IPS-18a (cell line): ENCODE data around the gene CDIP1.

Source experiments
- H3K27ac ChIP-seq: one replicate; pipeline ENCODE4 v1.5.1; 2013; ENCODE audit warnings: low read length
- H3K27me3 ChIP-seq: one replicate; pipeline ENCODE4 v1.6.1; 2013; ENCODE audit warnings: mild to moderate bottlenecking, low read length; ENCODE audit not compliant: control insufficient read depth, insufficient read depth
- H3K36me3 ChIP-seq: one replicate; pipeline ENCODE4 v1.6.1; 2013; ENCODE audit warnings: low read depth, low read length; ENCODE audit not compliant: control insufficient read depth
- H3K4me1 ChIP-seq: one replicate; pipeline ENCODE4 v1.6.1; 2013; ENCODE audit warnings: low read depth, low read length; ENCODE audit not compliant: control insufficient read depth
- H3K4me3 ChIP-seq: one replicate; pipeline ENCODE4 v1.5.1; 2013; ENCODE audit warnings: low read length
- H3K9ac ChIP-seq: one replicate; pipeline ENCODE4 v1.6.1; 2013; ENCODE audit warnings: mild to moderate bottlenecking, low read length, moderate library complexity
- H3K9me3 ChIP-seq: one replicate; pipeline ENCODE4 v1.6.1; 2013; ENCODE audit warnings: low read depth, low read length; ENCODE audit not compliant: control insufficient read depth

Gene CDIP1

DNA sequence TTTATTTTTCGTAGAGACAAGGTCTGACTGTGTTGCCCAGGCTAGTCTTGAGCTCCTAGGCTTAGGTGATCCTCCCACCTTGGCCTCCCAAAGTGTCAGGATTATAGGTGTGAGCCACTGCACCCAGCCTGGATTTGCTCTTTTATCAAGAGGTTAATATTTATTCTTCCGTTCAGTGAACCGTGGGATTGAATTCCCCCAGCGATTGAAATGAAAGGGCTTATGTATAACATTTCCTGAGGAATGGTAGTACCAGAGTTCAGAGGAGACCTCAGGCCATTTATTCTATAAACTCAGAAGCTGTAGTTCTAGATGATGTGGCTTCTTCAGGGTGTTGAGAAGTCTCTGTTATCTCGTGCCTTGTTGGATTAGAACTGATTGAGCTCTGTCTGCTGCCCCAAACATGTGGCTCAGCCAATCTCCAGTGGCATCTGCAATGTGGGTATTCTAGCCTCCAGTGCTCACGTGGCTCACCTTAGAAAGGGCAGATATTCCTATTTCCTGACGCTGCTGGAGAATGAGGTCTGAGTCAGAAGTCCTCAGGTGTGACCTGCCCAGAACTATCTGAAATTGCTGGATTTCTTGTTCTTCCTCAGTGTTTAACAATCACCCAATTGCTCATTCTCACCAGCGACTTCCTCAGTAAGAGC is 39.9 kb downstream of the CDIP1 start:
- Histone ChIP-seq H3K27ac (no peak overlapping the region), H3K36me3 (no peaks in the 10 kb centered on the region), H3K4me1 (no peaks in the 10 kb centered on the region), H3K9me3 (no peaks in the 10 kb centered on the region), H3K4me3 (no peak overlapping the region), H3K9ac (no peak overlapping the region), H3K27me3 (no peaks in the 10 kb centered on the region)

DNA sequence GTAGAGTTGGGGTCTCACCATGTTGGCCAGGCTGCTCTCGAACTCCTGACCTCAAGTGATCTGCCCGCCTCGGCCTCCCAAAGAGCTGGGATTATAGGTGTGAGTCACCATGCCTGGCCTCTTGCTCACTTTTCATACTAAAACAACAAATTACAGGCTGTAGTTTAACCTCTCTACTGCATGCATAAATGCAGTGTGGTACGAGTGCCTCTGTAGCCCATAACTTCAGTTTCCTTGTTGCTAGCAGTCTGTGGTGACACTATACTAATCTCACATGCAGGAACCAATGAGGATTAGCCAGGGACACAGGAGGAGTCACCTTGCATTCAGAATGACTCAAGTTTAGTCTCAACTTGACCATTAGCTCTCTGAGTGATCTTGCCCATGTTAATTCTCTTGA is 42.3 kb downstream of the CDIP1 start:
- no peaks in the 10 kb centered on the region for H3K4me1 ChIP-seq
- no peak overlapping the region for H3K4me3 ChIP-seq
- no peaks in the 10 kb centered on the region for H3K36me3 ChIP-seq
- H3K9me3 ChIP-seq, result no peaks in the 10 kb centered on the region
- H3K27me3 ChIP-seq, result no peaks in the 10 kb centered on the region
- no peak overlapping the region for H3K27ac ChIP-seq
- no peak overlapping the region for H3K9ac ChIP-seq

DNA sequence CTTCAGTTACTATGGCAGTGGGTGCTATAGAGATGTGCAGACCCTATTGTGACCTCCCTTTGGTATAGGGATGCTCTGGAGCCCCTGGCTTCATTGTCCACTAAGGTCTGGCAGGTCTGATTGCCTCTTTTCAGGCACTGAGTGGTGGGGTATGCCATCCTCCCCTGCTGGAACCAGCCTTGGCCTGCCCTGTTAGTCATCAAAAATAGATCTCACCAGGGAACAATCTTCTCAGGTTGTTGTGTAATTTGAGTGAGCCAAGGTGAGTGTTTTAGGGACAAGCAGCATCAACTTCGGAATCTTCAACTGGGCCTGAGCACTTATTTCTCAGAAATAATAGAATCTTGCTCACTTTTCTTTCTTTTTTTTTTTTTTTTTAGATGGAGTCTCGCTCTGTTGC is 42.8 kb downstream of the CDIP1 start:
- Histone ChIP-seq H3K36me3 (no peaks in the 10 kb centered on the region), H3K9ac (no peak overlapping the region), H3K27me3 (no peaks in the 10 kb centered on the region), H3K9me3 (no peaks in the 10 kb centered on the region), H3K4me1 (no peaks in the 10 kb centered on the region), H3K4me3 (no peak overlapping the region), H3K27ac (no peak overlapping the region)

DNA sequence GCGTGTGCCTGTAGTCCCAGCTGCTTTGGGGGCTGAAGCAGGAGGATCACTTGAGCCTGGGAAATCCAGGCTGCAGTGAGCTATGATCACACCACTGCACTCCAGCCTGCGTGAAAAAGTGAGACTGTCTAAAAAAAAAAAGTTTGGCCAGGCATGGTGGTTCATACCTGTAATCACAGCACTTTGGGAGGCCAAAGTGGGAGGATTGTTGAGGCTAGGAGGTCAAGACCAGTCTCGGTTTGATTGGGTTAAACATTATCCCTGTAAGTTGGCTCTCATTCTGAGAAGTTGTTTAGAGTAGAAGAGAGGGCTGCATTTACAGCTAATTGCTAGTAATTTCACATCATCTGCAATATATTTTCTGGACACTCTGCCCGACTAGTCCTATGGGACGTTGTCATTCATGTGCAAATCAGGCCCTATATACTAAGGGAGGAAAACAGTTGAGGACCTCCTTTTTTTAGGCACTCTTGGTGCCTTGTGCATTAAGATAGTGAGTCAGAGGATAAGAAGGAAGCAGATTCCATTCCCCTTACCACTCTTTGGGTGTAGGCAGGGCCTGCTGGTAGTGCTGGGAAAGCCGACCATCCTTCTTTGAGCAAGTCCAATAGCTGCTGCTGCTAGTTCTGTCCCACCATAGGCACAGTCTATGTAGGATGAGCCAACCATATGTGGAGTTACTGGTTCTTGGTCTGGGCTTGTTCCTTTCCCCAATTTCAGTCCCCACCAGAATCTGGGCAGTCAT is 43.7 kb downstream of the CDIP1 start:
- no peak overlapping the region for H3K27ac ChIP-seq

DNA sequence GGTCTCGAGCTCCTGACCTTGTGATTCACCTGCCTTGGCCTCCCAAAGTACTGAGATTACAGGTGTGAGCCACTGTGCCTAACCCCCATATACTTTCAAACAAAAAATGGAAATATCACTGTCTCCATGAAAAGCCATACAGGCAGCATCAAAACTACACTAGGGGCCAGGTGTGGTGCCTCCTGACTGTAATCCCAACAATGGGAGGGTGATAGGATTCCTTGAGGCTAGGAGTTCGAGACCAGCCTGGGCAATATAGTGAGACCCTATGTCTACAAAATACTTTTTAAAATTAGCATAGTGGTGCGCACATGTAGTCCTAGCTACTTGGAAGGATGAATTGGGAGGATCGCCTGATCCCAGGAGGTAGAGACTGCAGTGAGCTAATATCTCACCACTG is 46.7 kb downstream of the CDIP1 start:
- no peak overlapping the region for H3K9ac ChIP-seq
- no peaks in the 10 kb centered on the region for H3K9me3 ChIP-seq
- no peaks in the 10 kb centered on the region for H3K36me3 ChIP-seq
- no peaks in the 10 kb centered on the region for H3K4me1 ChIP-seq
- no peak overlapping the region for H3K27ac ChIP-seq
- no peaks in the 10 kb centered on the region for H3K27me3 ChIP-seq
- no peak overlapping the region for H3K4me3 ChIP-seq

More for the DNA sequence above, 43.7 kb downstream of the CDIP1 start:
- no peak overlapping the region for H3K9ac ChIP-seq
- H3K9me3 ChIP-seq, result no peaks in the 10 kb centered on the region
- no peaks in the 10 kb centered on the region for H3K27me3 ChIP-seq
- no peaks in the 10 kb centered on the region for H3K4me1 ChIP-seq
- H3K4me3 ChIP-seq, result no peak overlapping the region
- H3K36me3 ChIP-seq, result no peaks in the 10 kb centered on the region

DNA sequence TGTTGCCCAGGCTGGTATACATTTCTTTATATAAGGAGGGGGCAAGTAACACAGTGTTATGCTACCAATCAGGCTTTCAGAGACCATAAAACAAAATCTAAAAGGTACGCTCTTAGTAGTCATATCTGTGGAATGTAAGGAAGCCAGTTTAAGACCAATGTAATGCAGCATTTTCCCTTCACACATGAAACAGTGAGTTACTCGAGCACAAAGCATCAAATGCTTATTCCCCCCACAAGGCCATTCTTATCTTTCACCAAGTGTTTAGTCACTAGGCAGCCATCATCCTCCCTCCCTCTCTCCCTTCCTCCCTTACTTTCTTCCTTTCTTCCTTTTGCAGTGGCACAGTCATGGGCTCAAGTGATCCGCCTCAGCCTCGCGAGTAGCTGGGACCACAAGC is 49.5 kb downstream of the CDIP1 start:
- Histone ChIP-seq H3K4me3 (no peak overlapping the region), H3K36me3 (no peaks in the 10 kb centered on the region), H3K4me1 (no peaks in the 10 kb centered on the region), H3K9me3 (no peaks in the 10 kb centered on the region), H3K9ac (no peak overlapping the region), H3K27ac (no peak overlapping the region), H3K27me3 (no peaks in the 10 kb centered on the region)

DNA sequence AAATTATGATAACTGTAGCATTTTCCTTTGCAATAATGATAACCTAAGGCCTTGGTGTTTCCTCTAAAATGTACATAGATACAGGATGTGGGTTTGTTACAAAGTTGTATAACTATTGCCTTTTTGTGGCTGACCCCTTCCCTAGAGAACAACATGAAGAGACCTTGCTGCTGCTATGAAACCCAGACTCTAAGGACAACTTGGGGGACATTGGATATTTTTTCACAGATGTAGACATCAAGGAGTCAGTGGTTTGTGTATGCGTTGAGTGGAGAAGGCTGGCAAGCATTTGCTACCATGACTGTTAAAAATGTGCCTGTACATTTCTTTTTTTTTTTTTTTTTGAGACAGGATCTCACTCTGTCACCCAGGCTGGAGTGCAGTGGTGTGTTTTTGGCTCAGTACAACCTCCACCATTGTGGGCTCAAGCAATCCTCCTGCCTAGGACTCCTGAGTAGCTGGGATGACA is 50.0 kb downstream of the CDIP1 start:
- H3K9ac ChIP-seq, result no peak overlapping the region
- H3K27ac ChIP-seq, result no peak overlapping the region

DNA sequence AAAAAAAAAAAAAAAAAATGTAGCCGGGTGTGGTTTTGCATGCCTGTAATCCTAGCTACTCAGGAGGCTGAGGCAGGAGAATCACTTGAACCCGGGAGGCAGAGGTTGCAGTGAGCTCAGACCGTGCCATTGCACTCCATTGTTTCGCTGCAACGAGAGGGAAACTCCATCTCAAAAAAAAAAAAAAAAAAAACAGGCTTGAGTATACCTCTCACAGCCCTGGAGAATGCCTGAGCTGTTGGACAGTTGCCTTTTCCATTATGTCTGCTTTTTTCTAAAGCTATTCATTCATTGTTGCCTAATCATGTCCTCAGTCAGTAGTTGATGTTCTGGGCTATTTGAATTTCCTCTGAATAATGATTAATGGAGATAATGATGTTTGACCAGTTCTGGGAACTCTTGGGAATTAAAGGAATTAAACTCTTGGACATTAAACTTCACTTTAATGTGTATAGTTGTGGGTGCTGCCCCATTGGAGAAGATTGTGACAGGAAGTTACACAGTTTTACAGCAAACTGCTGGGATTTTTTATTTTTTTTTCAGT is 50.5 kb downstream of the CDIP1 start:
- H3K36me3 ChIP-seq, result no peaks in the 10 kb centered on the region
- no peak overlapping the region for H3K27ac ChIP-seq
- H3K9ac ChIP-seq, result no peak overlapping the region
- H3K9me3 ChIP-seq, result no peaks in the 10 kb centered on the region
- H3K27me3 ChIP-seq, result no peaks in the 10 kb centered on the region
- no peaks in the 10 kb centered on the region for H3K4me1 ChIP-seq
- no peak overlapping the region for H3K4me3 ChIP-seq

More for the DNA sequence above, 50.0 kb downstream of the CDIP1 start:
- no peaks in the 10 kb centered on the region for H3K4me1 ChIP-seq
- no peaks in the 10 kb centered on the region for H3K36me3 ChIP-seq
- no peak overlapping the region for H3K4me3 ChIP-seq
- H3K27me3 ChIP-seq, result no peaks in the 10 kb centered on the region
- H3K9me3 ChIP-seq, result no peaks in the 10 kb centered on the region

DNA sequence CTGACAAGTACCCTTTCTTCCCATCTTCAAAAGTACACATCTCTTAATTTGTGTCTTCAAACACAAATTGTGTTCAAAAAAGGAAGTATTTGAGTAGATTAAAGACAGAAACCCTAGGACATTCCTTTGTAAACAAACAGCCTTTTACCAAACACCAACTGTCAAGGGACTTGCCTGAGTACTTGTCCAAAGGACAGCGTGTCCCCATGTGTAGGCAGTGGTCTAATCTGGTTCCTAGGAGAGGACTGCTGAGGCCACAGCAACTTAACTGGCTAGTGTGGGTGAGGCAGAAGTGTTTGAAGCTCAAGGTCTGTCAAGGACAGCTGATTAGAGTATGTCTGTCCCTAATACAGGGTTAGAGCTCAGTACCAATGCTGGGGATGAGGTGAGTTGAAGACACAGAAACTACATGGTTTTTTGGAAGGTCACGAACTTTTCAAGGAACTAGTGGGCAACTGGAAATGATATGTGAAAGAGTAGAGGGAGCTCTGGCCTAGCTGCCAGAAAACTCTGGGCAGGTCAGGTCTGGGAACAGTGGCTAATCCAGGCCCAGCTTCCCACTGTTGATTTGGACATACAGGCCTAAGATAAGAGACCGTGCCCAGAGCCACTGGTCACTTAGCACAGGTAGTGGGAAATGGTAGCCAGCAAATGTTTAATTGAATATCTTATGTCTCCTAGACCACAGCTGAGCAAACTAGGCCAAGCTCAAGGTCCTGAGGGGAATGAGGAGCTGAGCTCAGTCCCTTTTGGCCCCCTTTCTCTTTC is 52.3 kb downstream of the CDIP1 start:
- H3K27me3 ChIP-seq, result no peaks in the 10 kb centered on the region
- no peaks in the 10 kb centered on the region for H3K9me3 ChIP-seq
- H3K27ac ChIP-seq, result no peak overlapping the region
- no peak overlapping the region for H3K4me3 ChIP-seq
- H3K9ac ChIP-seq, result no peak overlapping the region
- no peaks in the 10 kb centered on the region for H3K36me3 ChIP-seq
- H3K4me1 ChIP-seq, result no peaks in the 10 kb centered on the region

DNA sequence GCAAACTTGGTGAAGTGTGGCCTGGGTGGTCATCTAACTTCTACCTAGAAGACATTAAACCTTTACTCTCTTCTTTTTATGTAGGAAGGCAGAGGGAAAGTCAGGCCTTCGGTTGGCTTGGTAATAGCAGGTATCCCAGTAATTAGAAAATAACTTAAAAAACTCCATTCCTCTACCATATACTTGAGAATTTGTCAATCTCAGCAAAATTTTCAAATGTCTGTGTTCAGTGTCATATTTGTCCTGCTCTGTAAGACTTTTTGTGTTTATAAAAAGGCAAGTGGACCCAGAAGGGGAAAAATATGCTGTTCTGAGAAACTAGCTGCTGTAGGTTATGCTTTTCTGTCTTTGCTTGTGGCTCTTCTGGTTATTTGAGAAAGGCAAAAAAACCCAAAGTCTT is 56.6 kb downstream of the CDIP1 start:
- H3K27ac ChIP-seq, result no peak overlapping the region
- H3K4me3 ChIP-seq, result no peak overlapping the region
- H3K4me1 ChIP-seq, result peaks cover 5% of the 10 kb centered on the region
- no peaks in the 10 kb centered on the region for H3K27me3 ChIP-seq
- no peaks in the 10 kb centered on the region for H3K9me3 ChIP-seq
- no peak overlapping the region for H3K9ac ChIP-seq
- no peaks in the 10 kb centered on the region for H3K36me3 ChIP-seq

DNA sequence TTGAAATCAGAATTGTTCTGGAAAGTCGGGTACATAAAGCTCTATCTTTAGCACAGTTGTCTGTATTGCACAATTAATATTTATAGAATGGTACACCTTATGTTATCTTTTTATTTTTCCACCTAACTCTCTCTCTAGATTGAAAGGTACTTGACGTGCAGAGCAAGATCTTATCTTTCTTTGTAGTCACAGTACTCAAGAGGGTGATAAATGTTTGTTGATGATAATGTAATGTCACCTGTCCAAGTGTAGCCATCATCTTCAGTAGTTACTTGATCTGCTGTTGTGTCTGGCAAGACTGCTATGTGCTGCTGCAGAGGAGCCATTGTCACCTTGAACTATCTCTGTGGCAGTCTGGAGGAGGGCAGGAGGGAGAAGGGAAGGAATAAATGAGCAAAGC is 57.0 kb downstream of the CDIP1 start:
- H3K27ac ChIP-seq, result no peak overlapping the region
- peaks cover 5% of the 10 kb centered on the region for H3K4me1 ChIP-seq
- no peaks in the 10 kb centered on the region for H3K27me3 ChIP-seq
- H3K9ac ChIP-seq, result no peak overlapping the region
- H3K9me3 ChIP-seq, result no peaks in the 10 kb centered on the region
- no peaks in the 10 kb centered on the region for H3K36me3 ChIP-seq
- no peak overlapping the region for H3K4me3 ChIP-seq
